ENCODE data around the gene PIGW.

DNA sequence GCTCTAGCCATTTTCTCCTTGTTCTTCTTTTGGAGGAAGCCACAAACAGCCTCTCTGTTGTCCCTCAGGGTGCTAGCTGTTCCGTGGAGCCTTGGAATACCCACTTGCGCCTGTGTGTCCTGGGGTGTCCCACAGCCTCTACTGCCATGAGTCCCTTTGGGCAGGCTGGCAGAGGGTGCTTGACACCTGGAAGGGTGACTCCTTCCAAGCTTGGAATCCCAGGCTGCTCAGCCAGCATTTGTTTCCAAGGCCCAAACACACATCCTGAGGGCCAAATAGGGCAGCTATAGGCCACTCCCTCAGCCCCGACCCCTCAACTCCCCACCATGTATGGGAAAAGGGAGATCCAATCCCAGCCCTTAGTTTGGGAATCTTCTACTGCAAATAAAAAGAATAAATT is 33.4 kb upstream of the PIGW start:
- TF ChIP-seq ASH2L (IDR thresholded peaks at IDR 0.05; ENCODE audit: borderline replicate concordance, low read depth) (no peak), GATAD2B (conservative IDR thresholded peaks at IDR 0.05; ENCODE audit: low read depth) (no peak), POLR2AphosphoS5 (IDR thresholded peaks at IDR 0.05; ENCODE audit: low read length) (no peak), ESRRA (IDR thresholded peaks at IDR 0.05; ENCODE audit: low read length) (no peak), EZH2 (IDR thresholded peaks at IDR 0.05; ENCODE audit: borderline replicate concordance, control insufficient read depth, low read depth, low read length) (no peak), TCF3 (IDR thresholded peaks at IDR 0.05; ENCODE audit: borderline replicate concordance, insufficient read depth, low read depth, low read length) (no peak)
- TF ChIP-seq, protein P1, sequence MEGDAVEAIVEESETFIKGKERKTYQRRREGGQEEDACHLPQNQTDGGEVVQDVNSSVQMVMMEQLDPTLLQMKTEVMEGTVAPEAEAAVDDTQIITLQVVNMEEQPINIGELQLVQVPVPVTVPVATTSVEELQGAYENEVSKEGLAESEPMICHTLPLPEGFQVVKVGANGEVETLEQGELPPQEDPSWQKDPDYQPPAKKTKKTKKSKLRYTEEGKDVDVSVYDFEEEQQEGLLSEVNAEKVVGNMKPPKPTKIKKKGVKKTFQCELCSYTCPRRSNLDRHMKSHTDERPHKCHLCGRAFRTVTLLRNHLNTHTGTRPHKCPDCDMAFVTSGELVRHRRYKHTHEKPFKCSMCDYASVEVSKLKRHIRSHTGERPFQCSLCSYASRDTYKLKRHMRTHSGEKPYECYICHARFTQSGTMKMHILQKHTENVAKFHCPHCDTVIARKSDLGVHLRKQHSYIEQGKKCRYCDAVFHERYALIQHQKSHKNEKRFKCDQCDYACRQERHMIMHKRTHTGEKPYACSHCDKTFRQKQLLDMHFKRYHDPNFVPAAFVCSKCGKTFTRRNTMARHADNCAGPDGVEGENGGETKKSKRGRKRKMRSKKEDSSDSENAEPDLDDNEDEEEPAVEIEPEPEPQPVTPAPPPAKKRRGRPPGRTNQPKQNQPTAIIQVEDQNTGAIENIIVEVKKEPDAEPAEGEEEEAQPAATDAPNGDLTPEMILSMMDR (IDR thresholded peaks at IDR 0.05 in 2 of 3, conservative IDR thresholded peaks at IDR 0.05 in 1 of 3; ENCODE audit: control insufficient read depth in 2 of 3, extremely low read depth in 1 of 3, insufficient read depth in 1 of 3, low read depth in 3 of 3, low read length in 3 of 3) = no peak
- TF ChIP-seq, protein P2, sequence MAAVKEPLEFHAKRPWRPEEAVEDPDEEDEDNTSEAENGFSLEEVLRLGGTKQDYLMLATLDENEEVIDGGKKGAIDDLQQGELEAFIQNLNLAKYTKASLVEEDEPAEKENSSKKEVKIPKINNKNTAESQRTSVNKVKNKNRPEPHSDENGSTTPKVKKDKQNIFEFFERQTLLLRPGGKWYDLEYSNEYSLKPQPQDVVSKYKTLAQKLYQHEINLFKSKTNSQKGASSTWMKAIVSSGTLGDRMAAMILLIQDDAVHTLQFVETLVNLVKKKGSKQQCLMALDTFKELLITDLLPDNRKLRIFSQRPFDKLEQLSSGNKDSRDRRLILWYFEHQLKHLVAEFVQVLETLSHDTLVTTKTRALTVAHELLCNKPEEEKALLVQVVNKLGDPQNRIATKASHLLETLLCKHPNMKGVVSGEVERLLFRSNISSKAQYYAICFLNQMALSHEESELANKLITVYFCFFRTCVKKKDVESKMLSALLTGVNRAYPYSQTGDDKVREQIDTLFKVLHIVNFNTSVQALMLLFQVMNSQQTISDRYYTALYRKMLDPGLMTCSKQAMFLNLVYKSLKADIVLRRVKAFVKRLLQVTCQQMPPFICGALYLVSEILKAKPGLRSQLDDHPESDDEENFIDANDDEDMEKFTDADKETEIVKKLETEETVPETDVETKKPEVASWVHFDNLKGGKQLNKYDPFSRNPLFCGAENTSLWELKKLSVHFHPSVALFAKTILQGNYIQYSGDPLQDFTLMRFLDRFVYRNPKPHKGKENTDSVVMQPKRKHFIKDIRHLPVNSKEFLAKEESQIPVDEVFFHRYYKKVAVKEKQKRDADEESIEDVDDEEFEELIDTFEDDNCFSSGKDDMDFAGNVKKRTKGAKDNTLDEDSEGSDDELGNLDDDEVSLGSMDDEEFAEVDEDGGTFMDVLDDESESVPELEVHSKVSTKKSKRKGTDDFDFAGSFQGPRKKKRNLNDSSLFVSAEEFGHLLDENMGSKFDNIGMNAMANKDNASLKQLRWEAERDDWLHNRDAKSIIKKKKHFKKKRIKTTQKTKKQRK (IDR thresholded peaks at IDR 0.05; ENCODE audit: low read depth, low read length) = no peak
